HepG2 (cell line): ENCODE results near the gene TMEM9. TPM values are rescaled to one million over a fixed set of nuclear protein-coding genes. Genes with fewer than 3 reads are reported as not detected.

Experiments used
- ATF4 ChIP-seq, 2 experiments: fragments of 450-650 bp in 1 of 2; sonication (generic) in 1 of 2; formaldehyde crosslinking; IDR thresholded peaks; 2 replicates each; pipeline versions ENCODE4 v1.5.0 to v1.8.0; 2020 to 2022; ENCODE audit warnings: mild to moderate bottlenecking in 1 of 2, missing genetic modification reagents in 1 of 2
- CEBPZ ChIP-seq: IDR thresholded peaks from 2 replicates; pipeline ENCODE4 v1.6.1; 2012; ENCODE audit warnings: low read length, improper control_type of control experiment
- CENPT ChIP-seq: sonication (generic); formaldehyde crosslinking; IDR thresholded peaks from 2 replicates; pipeline ENCODE4 v1.8.0; 2022; ENCODE audit warnings: low read depth, mild to moderate bottlenecking, moderate library complexity, missing genetic modification reagents
- HDAC1 ChIP-seq: sonication (generic); formaldehyde crosslinking; IDR thresholded peaks from 2 replicates; pipeline ENCODE4 v1.5.1; 2020; ENCODE audit warnings: mild to moderate bottlenecking, missing genetic modification reagents
- HMGA1 ChIP-seq: sonication (generic); formaldehyde crosslinking; conservative IDR thresholded peaks from 2 replicates; pipeline ENCODE4 v1.4.0; 2020; ENCODE audit warnings: missing genetic modification reagents
- HNRNPK ChIP-seq: fragments of 200-400 bp; formaldehyde crosslinking; IDR thresholded peaks from 2 replicates; pipeline ENCODE4 v1.6.1; 2018; ENCODE audit warnings: low read length, low read depth, moderate library complexity, mild to moderate bottlenecking; ENCODE audit not compliant: poor library complexity, severe bottlenecking
- KDM2A ChIP-seq: sonication (generic); formaldehyde crosslinking; IDR thresholded peaks from 2 replicates; pipeline ENCODE4 v1.4.0; 2020; ENCODE audit warnings: low read depth, missing genetic modification reagents, borderline replicate concordance
- KDM5A ChIP-seq: fragments of 200-600 bp; sonication (generic); IDR thresholded peaks from 2 replicates; pipeline ENCODE4 v1.7.0; 2018; ENCODE audit warnings: antibody characterized with exemption, mild to moderate bottlenecking, low read length, borderline replicate concordance
- MNT ChIP-seq: fragments of 450-650 bp; IDR thresholded peaks from 2 replicates; pipeline ENCODE4 v1.6.1; 2016
- MYNN ChIP-seq: sonication (generic); formaldehyde crosslinking; IDR thresholded peaks from 2 replicates; pipeline ENCODE4 v1.4.0; 2020; ENCODE audit warnings: mild to moderate bottlenecking, low read depth, missing genetic modification reagents
- PLSCR1 ChIP-seq: sonication (generic); formaldehyde crosslinking; IDR thresholded peaks from 2 replicates; pipeline ENCODE4 v1.5.0; 2020; ENCODE audit warnings: missing genetic modification reagents, mild to moderate bottlenecking, borderline replicate concordance
- POGZ ChIP-seq: sonication (generic); formaldehyde crosslinking; IDR thresholded peaks from 2 replicates; pipeline ENCODE4 v1.4.0; 2020; ENCODE audit warnings: mild to moderate bottlenecking, missing genetic modification reagents
- RAD21 ChIP-seq: fragments of 450-650 bp; formaldehyde crosslinking; IDR thresholded peaks from 2 replicates; pipeline ENCODE4 v1.5.0; 2020; ENCODE audit warnings: mild to moderate bottlenecking
- RBFOX2 ChIP-seq: fragments of 200-400 bp; formaldehyde crosslinking; IDR thresholded peaks from 2 replicates; pipeline ENCODE4 v1.6.1; 2017; ENCODE audit warnings: low read depth, mild to moderate bottlenecking, low read length
- SMAD9 ChIP-seq: sonication (generic); formaldehyde crosslinking; IDR thresholded peaks from 2 replicates; pipeline ENCODE4 v1.5.1; 2020; ENCODE audit warnings: mild to moderate bottlenecking, missing genetic modification reagents
- TAF1 ChIP-seq: sonication (generic); formaldehyde crosslinking; IDR thresholded peaks from 2 replicates; pipeline ENCODE4 v1.4.0; 2020; ENCODE audit warnings: missing genetic modification reagents
- THAP11 ChIP-seq: IDR thresholded peaks from 2 replicates; pipeline ENCODE4 v1.6.1; 2016; ENCODE audit warnings: missing biosample characterization, missing genetic modification reagents
- ZMAT3 ChIP-seq: sonication (generic); formaldehyde crosslinking; conservative IDR thresholded peaks from 2 replicates; pipeline ENCODE4 v1.7.0; 2021; ENCODE audit warnings: missing genetic modification reagents
- ZNF180 ChIP-seq: sonication (generic); formaldehyde crosslinking; IDR thresholded peaks from 2 replicates; pipeline ENCODE4 v1.4.0; 2020; ENCODE audit warnings: low read depth, missing genetic modification reagents, borderline replicate concordance
- ZNF224 ChIP-seq: sonication (generic); formaldehyde crosslinking; IDR thresholded peaks from 2 replicates; pipeline ENCODE4 v1.5.0; 2020; ENCODE audit warnings: mild to moderate bottlenecking, missing genetic modification reagents
- ZNF530 ChIP-seq: sonication (generic); formaldehyde crosslinking; IDR thresholded peaks from 2 replicates; pipeline ENCODE4 v1.5.0; 2020; ENCODE audit warnings: low read depth, mild to moderate bottlenecking, missing genetic modification reagents
- ZNF552 ChIP-seq: sonication (generic); formaldehyde crosslinking; IDR thresholded peaks from 2 replicates; pipeline ENCODE4 v1.9.0; 2022; ENCODE audit warnings: missing genetic modification reagents, mild to moderate bottlenecking, borderline replicate concordance
- ZNF703 ChIP-seq: sonication (generic); formaldehyde crosslinking; IDR thresholded peaks from 2 replicates; pipeline ENCODE4 v1.5.1; 2020; ENCODE audit warnings: missing genetic modification reagents, mild to moderate bottlenecking, moderate library complexity, borderline replicate concordance
- ZNF709 ChIP-seq: sonication (generic); formaldehyde crosslinking; IDR thresholded peaks from 2 replicates; pipeline ENCODE4 v1.5.0; 2020; ENCODE audit warnings: mild to moderate bottlenecking, missing genetic modification reagents
- ZSCAN25 ChIP-seq: sonication (generic); formaldehyde crosslinking; IDR thresholded peaks from 2 replicates; pipeline ENCODE4 v1.8.0; 2022; ENCODE audit warnings: mild to moderate bottlenecking, missing genetic modification reagents
- polyA plus RNA-seq, 8 experiments: library from polyadenylated mRNA; depleted of rRNA in 3 of 8; stranded (reverse) in 7 of 8; unstranded in 1 of 8; fragments of >200 nt; fragmentation: Illumina TruSeq in 4 of 8; extraction: Trizol in 4 of 8; gene quantifications; 2 replicates each; pipeline versions ENCODE4 v1.2.1 to v1.2.3, GENCODE V29; 2011 to 2016; ENCODE audit warnings: low read depth in 4 of 8, missing spikeins in 1 of 8, mixed read lengths in 1 of 8; ENCODE audit not compliant: insufficient read depth in 1 of 8
- total RNA-seq, 5 experiments: library from RNA; depleted of rRNA; stranded (reverse); fragments of >200 nt; fragmentation: Illumina TruSeq; extraction: Trizol; gene quantifications; 2 replicates each; pipeline ENCODE4 v1.2.3, GENCODE V29; 2016; ENCODE audit warnings: low read depth in 1 of 5

The TMEM9 gene
- total and polyA plus RNA-seq, 2 of the 13 experiments (the other 11 are each of a cell fraction or from before 2014, with no cell fraction given), result 60.9 to 102 TPM

GRCh38 chr1:201170533-201171062 is 16.3 kb upstream of the TMEM9 start (continued):
- no peak for TF ChIP-seq CEBPZ
- TF ChIP-seq ZNF180, result no peak
- TF ChIP-seq KDM5A, result no peak
- no peak for TF ChIP-seq HMGA1 (CRISPR knock-in tag)
- TF ChIP-seq THAP11 (CRISPR knock-in tag), result peak; percentile 81
- TF ChIP-seq MYNN, result no peak
- TF ChIP-seq HDAC1 (CRISPR knock-in tag), result peak; percentile 82
- TF ChIP-seq SMAD9 (CRISPR knock-in tag), result no peak
- 0 out of 2 replicates have a peak, but pooled peaks have one; percentile 14 for TF ChIP-seq ZNF224
- no peak for TF ChIP-seq ZNF703
- no peak; the same call in 1 of the 2 replicates for TF ChIP-seq MNT
- no peak for TF ChIP-seq PLSCR1 (CRISPR knock-in tag)
- no peak for TF ChIP-seq RAD21 (CRISPR knock-in tag)
- no peak for TF ChIP-seq HNRNPK
- TF ChIP-seq ZMAT3 (CRISPR knock-in tag), result no peak
- no peak for TF ChIP-seq ZNF530
- peak; percentile 86 for TF ChIP-seq TAF1 (CRISPR knock-in tag)
- TF ChIP-seq ZNF552 (CRISPR knock-in tag), result no peak
- peak; percentile 72 to 100; a peak in 3 of 4 replicates for TF ChIP-seq ATF4 (CRISPR knock-in tag; IDR thresholded peaks at IDR 0.05)
- peak; percentile 75 for TF ChIP-seq POGZ (CRISPR knock-in tag)
- TF ChIP-seq ZNF709 (CRISPR knock-in tag), result no peak
- TF ChIP-seq CENPT (CRISPR knock-in tag), result no peak
- TF ChIP-seq KDM2A (CRISPR knock-in tag), result peak; percentile 12; the same call in 1 of the 2 replicates
- peak; percentile 25; the same call in 1 of the 2 replicates for TF ChIP-seq ZSCAN25 (CRISPR knock-in tag)
- TF ChIP-seq RBFOX2, result no peak
